ENCODE data around the gene TBC1D9.
"Not testable (repeated sequence)": the region's sequence is repeated elsewhere in the genome, so short reads cannot be mapped to it uniquely, and the experiment has no call there.

The TBC1D9 gene

GRCh38 chr4:140756319-140757231, at the start of gene TBC1D9:
Gene TBC1D9, minus strand, starts transcription at chr4:140756385. Its CDS starts 340 bp downstream, at chr4:140756045.
- no peak for DNase-seq

- no peak for DNase-seq
These were observed 49.1 kb upstream of the TBC1D9 start for GRCh38 chr4:140805293-140805692.

GRCh38 chr4:140802591-140802990, 46.4 kb upstream of the TBC1D9 start:
- DNase-seq: no peak

- no peak for DNase-seq
These were observed 44.5 kb upstream of the TBC1D9 start for GRCh38 chr4:140800666-140801065.

GRCh38 chr4:140799686-140800225, 43.6 kb upstream of the TBC1D9 start:
- no peak for DNase-seq

GRCh38 chr4:140793291-140793690, 37.1 kb upstream of the TBC1D9 start:
- DNase-seq: no peak

- no peak for DNase-seq
These were observed 34.6 kb upstream of the TBC1D9 start for GRCh38 chr4:140790765-140791164.

GRCh38 chr4:140790171-140790570, 34.0 kb upstream of the TBC1D9 start:
- DNase-seq: no peak

- DNase-seq: no peak
These were observed 33.6 kb upstream of the TBC1D9 start for GRCh38 chr4:140789759-140790158.

GRCh38 chr4:140782787-140783186, 26.6 kb upstream of the TBC1D9 start:
- not testable (repeated sequence) for DNase-seq

- no peak for DNase-seq
These were observed 25.4 kb upstream of the TBC1D9 start for GRCh38 chr4:140781596-140781995.

- no peak for DNase-seq
These were observed 21.7 kb upstream of the TBC1D9 start for GRCh38 chr4:140777894-140778293.

GRCh38 chr4:140777386-140777785, 21.2 kb upstream of the TBC1D9 start:
- DNase-seq: no peak

GRCh38 chr4:140776556-140776955, 20.4 kb upstream of the TBC1D9 start:
- DNase-seq: no peak

GRCh38 chr4:140774956-140775355, 18.8 kb upstream of the TBC1D9 start:
- DNase-seq: no peak

GRCh38 chr4:140774510-140774909, 18.3 kb upstream of the TBC1D9 start:
- DNase-seq: no peak

GRCh38 chr4:140769209-140769608, 13.0 kb upstream of the TBC1D9 start:
- DNase-seq: no peak

- DNase-seq: no peak
These were observed 8.7 kb upstream of the TBC1D9 start for GRCh38 chr4:140764785-140765392.

GRCh38 chr4:140762202-140762601, 6.0 kb upstream of the TBC1D9 start:
- DNase-seq: no peak

GRCh38 chr4:140757232-140757630, 1.0 kb upstream of the TBC1D9 start:
- DNase-seq: no peak

GRCh38 chr4:140755774-140756318, 339 bp downstream of the TBC1D9 start:
- no peak for DNase-seq

- DNase-seq: no peak
These were observed 1.0 kb downstream of the TBC1D9 start for GRCh38 chr4:140754918-140755773.

GRCh38 chr4:140753329-140753728, 2.9 kb downstream of the TBC1D9 start:
- DNase-seq: no peak
